Osteoblast (primary cell): ENCODE results near the gene SLC17A8. TPM values are rescaled to one million over a fixed set of nuclear protein-coding genes. Genes with fewer than 3 reads are reported as not detected.

ENCODE experiments used
- DNase-seq: peaks from one replicate; pipeline ENCODE4 v3.0.0; 2011; ENCODE audit warnings: low spot score, mixed read lengths; ENCODE audit not compliant: insufficient read length; ENCODE audit errors: missing footprints
- H2AFZ ChIP-seq: 2 replicates; pipeline ENCODE4 v1.6.0; 2011; ENCODE audit warnings: mild to moderate bottlenecking, low read length
- H3K27ac ChIP-seq: 2 replicates; pipeline ENCODE4 v1.5.1; 2011; ENCODE audit warnings: mild to moderate bottlenecking, low read depth, low read length, moderate library complexity
- H3K27me3 ChIP-seq: 2 replicates; pipeline ENCODE4 v1.6.0; 2012; ENCODE audit warnings: mild to moderate bottlenecking, control low read depth, inconsistent platforms, low read length, moderate library complexity; ENCODE audit not compliant: insufficient read depth
- H3K36me3 ChIP-seq: 2 replicates; pipeline ENCODE4 v1.5.1; 2011; ENCODE audit warnings: mild to moderate bottlenecking, low read length, control low read depth, moderate library complexity; ENCODE audit not compliant: insufficient read depth
- H3K4me1 ChIP-seq: 2 replicates; pipeline ENCODE4 v1.5.1; 2011; ENCODE audit warnings: mild to moderate bottlenecking, low read length, control low read depth, moderate library complexity; ENCODE audit not compliant: insufficient read depth
- H3K4me2 ChIP-seq: 2 replicates; pipeline ENCODE4 v1.6.0; 2011; ENCODE audit warnings: mild to moderate bottlenecking, low read length; ENCODE audit not compliant: insufficient read depth
- H3K4me3 ChIP-seq: fragments of 200-600 bp; sonication (generic); 3 replicates; pipeline ENCODE4 v1.5.1; 2012; ENCODE audit warnings: mild to moderate bottlenecking, low read length, inconsistent platforms; ENCODE audit not compliant: insufficient read depth
- H3K79me2 ChIP-seq: 2 replicates; pipeline ENCODE4 v1.6.0; 2012; ENCODE audit warnings: mild to moderate bottlenecking, low read length, control low read depth, inconsistent platforms; ENCODE audit not compliant: insufficient read depth
- H3K9me3 ChIP-seq: 2 replicates; pipeline ENCODE4 v1.5.1; 2011; ENCODE audit warnings: low read depth, low read length, control low read depth
- H4K20me1 ChIP-seq: 2 replicates; pipeline ENCODE4 v1.6.0; 2012; ENCODE audit warnings: mild to moderate bottlenecking, low read length, control low read depth; ENCODE audit not compliant: insufficient read depth
- total RNA-seq: library from RNA; depleted of rRNA; stranded (reverse); fragments of >200 nt; gene quantifications from 2 replicates; pipeline ENCODE4 v1.2.3, GENCODE V29; 2012
- TF ChIP-seq, protein P1 (sequence below): IDR thresholded peaks from 2 replicates; pipeline ENCODE4 v1.5.1; 2011; ENCODE audit warnings: mild to moderate bottlenecking, low read depth, low read length, moderate library complexity; ENCODE audit errors: extremely low read depth

SLC17A8 gene
- total RNA-seq, 1 donor: not detected

DNA sequence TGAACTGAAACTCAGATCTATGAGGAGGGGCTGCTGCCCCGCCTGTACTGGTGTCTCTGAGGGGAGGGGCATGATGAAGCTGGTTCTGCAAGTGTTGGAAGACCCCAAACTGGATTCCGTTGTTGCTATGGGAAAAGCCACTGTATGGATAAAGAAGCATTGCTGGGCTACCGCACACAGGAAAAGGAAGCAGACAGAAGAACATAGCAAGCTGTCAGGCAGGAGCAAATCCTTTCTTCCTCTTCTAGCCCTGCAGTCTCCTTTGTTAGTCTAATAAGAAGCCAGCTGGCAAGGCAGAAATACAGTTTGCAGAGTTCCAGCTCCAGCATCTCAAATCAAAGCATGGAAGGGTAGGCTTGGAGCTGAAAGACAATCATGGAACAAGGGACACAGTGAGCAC is 90.5 kb downstream of the SLC17A8 start:
- Histone ChIP-seq H3K36me3 (no peaks in the 10 kb centered on the region), H3K27ac (no peak overlapping the region), H2AFZ (no peak overlapping the region), H3K79me2 (no peaks in the 10 kb centered on the region), H3K4me1 (no peaks in the 10 kb centered on the region), H3K9me3 (no peaks in the 10 kb centered on the region), H4K20me1 (no peaks in the 10 kb centered on the region), H3K27me3 (no peaks in the 10 kb centered on the region), H3K4me3 (no peak overlapping the region), H3K4me2 (no peak overlapping the region)
- TF ChIP-seq, protein P1, sequence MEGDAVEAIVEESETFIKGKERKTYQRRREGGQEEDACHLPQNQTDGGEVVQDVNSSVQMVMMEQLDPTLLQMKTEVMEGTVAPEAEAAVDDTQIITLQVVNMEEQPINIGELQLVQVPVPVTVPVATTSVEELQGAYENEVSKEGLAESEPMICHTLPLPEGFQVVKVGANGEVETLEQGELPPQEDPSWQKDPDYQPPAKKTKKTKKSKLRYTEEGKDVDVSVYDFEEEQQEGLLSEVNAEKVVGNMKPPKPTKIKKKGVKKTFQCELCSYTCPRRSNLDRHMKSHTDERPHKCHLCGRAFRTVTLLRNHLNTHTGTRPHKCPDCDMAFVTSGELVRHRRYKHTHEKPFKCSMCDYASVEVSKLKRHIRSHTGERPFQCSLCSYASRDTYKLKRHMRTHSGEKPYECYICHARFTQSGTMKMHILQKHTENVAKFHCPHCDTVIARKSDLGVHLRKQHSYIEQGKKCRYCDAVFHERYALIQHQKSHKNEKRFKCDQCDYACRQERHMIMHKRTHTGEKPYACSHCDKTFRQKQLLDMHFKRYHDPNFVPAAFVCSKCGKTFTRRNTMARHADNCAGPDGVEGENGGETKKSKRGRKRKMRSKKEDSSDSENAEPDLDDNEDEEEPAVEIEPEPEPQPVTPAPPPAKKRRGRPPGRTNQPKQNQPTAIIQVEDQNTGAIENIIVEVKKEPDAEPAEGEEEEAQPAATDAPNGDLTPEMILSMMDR: no peak
- no peak for DNase-seq

DNA sequence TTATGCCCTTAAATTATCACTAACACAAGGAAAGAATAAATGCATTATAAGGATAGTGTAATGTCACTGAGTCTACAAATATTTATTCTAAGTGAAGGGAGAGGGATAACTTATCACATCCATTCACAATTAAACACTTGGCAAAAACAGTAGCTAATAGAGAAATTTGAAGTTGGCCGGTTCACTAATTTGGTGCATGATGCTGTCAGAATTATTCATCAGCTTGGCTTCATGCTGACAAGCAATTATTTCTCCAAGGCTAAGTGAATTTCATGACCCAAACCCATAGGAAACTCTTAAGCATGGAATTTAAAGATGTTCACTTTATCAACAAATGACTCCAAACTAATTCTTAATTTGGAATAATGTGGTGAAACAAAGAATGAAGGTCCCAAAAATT is 91.8 kb downstream of the SLC17A8 start:
- Histone ChIP-seq H3K4me2 (no peak overlapping the region), H3K27ac (no peak overlapping the region), H3K79me2 (no peaks in the 10 kb centered on the region), H4K20me1 (no peaks in the 10 kb centered on the region), H3K4me1 (no peaks in the 10 kb centered on the region), H2AFZ (no peak overlapping the region), H3K9me3 (no peaks in the 10 kb centered on the region), H3K27me3 (no peaks in the 10 kb centered on the region), H3K36me3 (no peaks in the 10 kb centered on the region), H3K4me3 (no peak overlapping the region)
- TF ChIP-seq, protein P1: no peak
- DNase-seq: no peak

DNA sequence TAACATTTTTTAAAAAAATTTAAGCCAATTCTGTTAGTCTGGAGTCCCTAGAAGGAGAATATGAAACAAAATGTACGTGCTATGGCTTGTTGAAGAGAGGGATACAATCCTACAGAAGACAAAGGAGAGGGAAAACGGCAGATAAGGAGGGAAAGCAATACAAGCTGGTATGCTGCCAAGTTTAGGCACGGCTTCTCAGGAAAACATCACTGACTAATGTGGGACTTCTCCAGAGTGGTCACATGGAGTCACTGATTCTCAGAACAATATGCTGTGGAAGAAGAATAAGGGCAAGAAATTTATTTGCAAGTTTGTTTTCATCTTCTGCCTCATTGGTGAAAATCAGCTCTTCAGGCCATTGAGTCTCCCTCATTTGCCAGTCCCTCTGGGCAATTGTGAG is 93.9 kb downstream of the SLC17A8 start:
- H2AFZ ChIP-seq: no peak overlapping the region
- no peak overlapping the region for H3K4me3 ChIP-seq
- DNase-seq: peak; percentile 48
- no peak overlapping the region for H3K27ac ChIP-seq
- H3K27me3 ChIP-seq: no peaks in the 10 kb centered on the region
- no peak overlapping the region for H3K4me2 ChIP-seq
- H3K79me2 ChIP-seq: no peaks in the 10 kb centered on the region
- TF ChIP-seq, protein P1: no peak
- no peaks in the 10 kb centered on the region for H3K4me1 ChIP-seq
- no peaks in the 10 kb centered on the region for H3K36me3 ChIP-seq
- H3K9me3 ChIP-seq: no peaks in the 10 kb centered on the region
- H4K20me1 ChIP-seq: no peaks in the 10 kb centered on the region

- DNase-seq: no peak
- Histone ChIP-seq H3K27ac (no peak overlapping the region), H3K4me1 (no peaks in the 10 kb centered on the region), H3K27me3 (no peaks in the 10 kb centered on the region), H3K4me3 (no peak overlapping the region), H3K79me2 (no peaks in the 10 kb centered on the region), H3K9me3 (no peaks in the 10 kb centered on the region), H4K20me1 (no peaks in the 10 kb centered on the region), H3K4me2 (no peak overlapping the region), H3K36me3 (no peaks in the 10 kb centered on the region), H2AFZ (no peak overlapping the region)
- TF ChIP-seq, protein P1: no peak
Measured at GRCh38 chr12:100453951-100454350, 97.1 kb downstream of the SLC17A8 start.
